ENCODE measurements around the gene MTHFD2L. TPM values are rescaled to one million over a fixed set of nuclear protein-coding genes. Genes with fewer than 3 reads are reported as not detected.
A peak's percentile ranks its signal among the peaks of the same experiment; 100 is the strongest.

The MTHFD2L gene
- total and polyA plus RNA-seq, 9 of the 15 experiments (the other 6 are each of a cell fraction or from before 2014, with no cell fraction given), result 10.0 to 39.0 (median 26.0) TPM

GRCh38 chr4:74206088-74206825, 48.3 kb downstream of the MTHFD2L start (continued):
- TF ChIP-seq HMBOX1 (IDR thresholded peaks at IDR 0.05), result peak; percentile 98
- TF ChIP-seq FOS (IDR thresholded peaks at IDR 0.05; ENCODE audit: extremely low read depth, insufficient read length), result no peak
- TF ChIP-seq SMARCC2 (IDR thresholded peaks at IDR 0.05; ENCODE audit: low read depth), result peak; percentile 59; the same call in 1 of the 2 replicates
- TF ChIP-seq FOXK1 (CRISPR knock-in tag; IDR thresholded peaks at IDR 0.05; ENCODE audit: borderline replicate concordance), result no peak
- TF ChIP-seq ZNF384 (IDR thresholded peaks at IDR 0.05; ENCODE audit: low read depth, low read length), result peak; percentile 60; the same call in 1 of the 2 replicates
- 0 out of 2 replicates have a peak, but pooled peaks have one; percentile 46 for TF ChIP-seq PHF21A (IDR thresholded peaks at IDR 0.05; ENCODE audit: borderline replicate concordance, low read depth)
- TF ChIP-seq CCNT2 (IDR thresholded peaks at IDR 0.05; ENCODE audit: borderline replicate concordance, extremely low read depth, insufficient read length, low read depth, low read length), result peak; percentile 30
- TF ChIP-seq ZNF764 (CRISPR knock-in tag; IDR thresholded peaks at IDR 0.05; ENCODE audit: low read depth), result no peak
- 0 out of 2 replicates have a peak, but pooled peaks have one; percentile 15 for TF ChIP-seq MITF (IDR thresholded peaks at IDR 0.05)
- 0 out of 2 replicates have a peak, but pooled peaks have one; percentile 9 for TF ChIP-seq ZNF592 (IDR thresholded peaks at IDR 0.05)
- TF ChIP-seq ZC3H11A (IDR thresholded peaks at IDR 0.05; ENCODE audit: low read depth, low read length), result no peak
- TF ChIP-seq CREB1 (IDR thresholded peaks at IDR 0.05), result peak; percentile 11; the same call in 1 of the 2 replicates
- no peak for TF ChIP-seq CREB1 (CRISPR knock-in tag; IDR thresholded peaks at IDR 0.05)
- peak in 1 of 2 experiments; percentile 66; a peak in 2 of 4 replicates for TF ChIP-seq TBL1XR1 (IDR thresholded peaks at IDR 0.05; ENCODE audit: low read length in 2 of 2)
- no peak for TF ChIP-seq POLR2G (IDR thresholded peaks at IDR 0.05; ENCODE audit: low read depth, low read length)
- TF ChIP-seq SFPQ (IDR thresholded peaks at IDR 0.05; ENCODE audit: low read depth, low read length), result no peak
- no peak for TF ChIP-seq POLR2AphosphoS2 (IDR thresholded peaks at IDR 0.05; ENCODE audit: low read length)
- TF ChIP-seq CBFA2T3 (IDR thresholded peaks at IDR 0.05), result peak; percentile 94
- TF ChIP-seq TSC22D4 (tag; IDR thresholded peaks at IDR 0.05), result no peak
- TF ChIP-seq KLF1 (tag; IDR thresholded peaks at IDR 0.05), result no peak

All from K562 (cell line).